ENCODE results near the gene NAALADL2. TPM values are rescaled to one million over a fixed set of nuclear protein-coding genes. Genes with fewer than 3 reads are reported as not detected.

NAALADL2 gene
- total RNA-seq, 4 donors from 2014 or later: 3.8 to 20.3 (median 8.6) TPM

- no peak for TF ChIP-seq POLR2AphosphoS5 (IDR thresholded peaks at IDR 0.05)
- TF ChIP-seq POLR2A (IDR thresholded peaks at IDR 0.05; ENCODE audit: low read depth): no peak
- no peak for TF ChIP-seq EP300 (IDR thresholded peaks at IDR 0.05)
- TF ChIP-seq CTCF (IDR thresholded peaks at IDR 0.05): no peak
- H3K4me3 ChIP-seq: no peak overlapping the region
- WGBS: 94% methylated on average over 2 of the region's 2 CpGs
- H3K27ac ChIP-seq (replicated peaks in 1 of 4): no peak overlapping the region
- DNase-seq (ENCODE audit: extremely low spot score): no peak
- intact Hi-C loops (cut with DNase I): no loop called here
- H3K9me3 ChIP-seq: no peaks in the 10 kb centered on the region
- H3K27me3 ChIP-seq: no peaks in the 10 kb centered on the region
- H3K36me3 ChIP-seq: no peaks in the 10 kb centered on the region
- H3K4me1 ChIP-seq: peaks cover 0 to 18% (median 4%) of the 10 kb centered on the region in 4 donors
Measured at GRCh38 chr3:175003590-175003989, 144.5 kb downstream of the NAALADL2 start.

- WGBS: 41% methylated on average over 1 of the region's 1 CpG
- Histone ChIP-seq H3K4me3 (no peak overlapping the region), H3K36me3 (no peaks in the 10 kb centered on the region), H3K27me3 (no peaks in the 10 kb centered on the region), H3K9me3 (no peaks in the 10 kb centered on the region), H3K27ac (replicated peaks in 1 of 4) (no peak overlapping the region), H3K4me1 (peaks cover 0 to 18% (median 4%) of the 10 kb centered on the region in 4 donors)
- intact Hi-C loops (cut with DNase I): no loop called here
- DNase-seq (ENCODE audit: extremely low spot score): no peak
- no peak for TF ChIP-seq EP300 (IDR thresholded peaks at IDR 0.05)
- TF ChIP-seq POLR2AphosphoS5 (IDR thresholded peaks at IDR 0.05): no peak
- no peak for TF ChIP-seq POLR2A (IDR thresholded peaks at IDR 0.05; ENCODE audit: low read depth)
- no peak for TF ChIP-seq CTCF (IDR thresholded peaks at IDR 0.05)
Measured at GRCh38 chr3:175005193-175005592, 146.1 kb downstream of the NAALADL2 start.

- H3K9me3 ChIP-seq: no peaks in the 10 kb centered on the region
- H3K36me3 ChIP-seq: no peaks in the 10 kb centered on the region
- intact Hi-C loops (cut with DNase I): no loop called here
- TF ChIP-seq POLR2A (IDR thresholded peaks at IDR 0.05; ENCODE audit: low read depth) (no peak), EP300 (IDR thresholded peaks at IDR 0.05) (no peak), POLR2AphosphoS5 (IDR thresholded peaks at IDR 0.05) (no peak), CTCF (IDR thresholded peaks at IDR 0.05) (no peak)
- H3K4me1 ChIP-seq: peaks cover 0 to 18% (median 4%) of the 10 kb centered on the region in 4 donors
- DNase-seq (ENCODE audit: extremely low spot score): no peak
- no peak overlapping the region for H3K27ac ChIP-seq (replicated peaks in 1 of 4)
- 87% methylated on average over 5 of the region's 5 CpGs for WGBS
- H3K27me3 ChIP-seq: no peaks in the 10 kb centered on the region
- no peak overlapping the region for H3K4me3 ChIP-seq
Measured at GRCh38 chr3:175005881-175006280, 146.7 kb downstream of the NAALADL2 start.

- intact Hi-C loops (cut with DNase I): no loop called here
- DNase-seq (ENCODE audit: extremely low spot score): no peak
- Histone ChIP-seq H3K27ac (replicated peaks in 1 of 4) (no peak overlapping the region), H3K36me3 (no peaks in the 10 kb centered on the region), H3K4me1 (peaks cover 0 to 14% (median 4%) of the 10 kb centered on the region in 4 donors), H3K4me3 (no peak overlapping the region), H3K27me3 (no peaks in the 10 kb centered on the region), H3K9me3 (no peaks in the 10 kb centered on the region)
- WGBS: 100% methylated on average over 1 of the region's 1 CpG
- TF ChIP-seq CTCF (IDR thresholded peaks at IDR 0.05) (no peak), POLR2AphosphoS5 (IDR thresholded peaks at IDR 0.05) (no peak), EP300 (IDR thresholded peaks at IDR 0.05) (no peak), POLR2A (IDR thresholded peaks at IDR 0.05; ENCODE audit: low read depth) (no peak)
Measured at GRCh38 chr3:175007306-175007705, 148.2 kb downstream of the NAALADL2 start.

GRCh38 chr3:175009295-175009694 lies 150.2 kb downstream of the NAALADL2 start:
- Histone ChIP-seq H3K27ac (replicated peaks in 1 of 4) (no peak overlapping the region), H3K36me3 (no peaks in the 10 kb centered on the region), H3K9me3 (no peaks in the 10 kb centered on the region), H3K4me1 (peaks cover 0 to 7% (median 0%) of the 10 kb centered on the region in 4 donors), H3K27me3 (no peaks in the 10 kb centered on the region), H3K4me3 (no peak overlapping the region)
- TF ChIP-seq CTCF (IDR thresholded peaks at IDR 0.05) (no peak), POLR2A (IDR thresholded peaks at IDR 0.05; ENCODE audit: low read depth) (no peak), POLR2AphosphoS5 (IDR thresholded peaks at IDR 0.05) (no peak), EP300 (IDR thresholded peaks at IDR 0.05) (no peak)
- intact Hi-C loops (cut with DNase I): no loop called here
- no peak for DNase-seq (ENCODE audit: extremely low spot score)
- 100% methylated on average over 2 of the region's 2 CpGs for WGBS
